ENCODE results near the gene MUC4. TPM values are rescaled to one million over a fixed set of nuclear protein-coding genes. Genes with fewer than 3 reads are reported as not detected.

The MUC4 gene
- polyA plus RNA-seq, 3 donors: not detected

DNA sequence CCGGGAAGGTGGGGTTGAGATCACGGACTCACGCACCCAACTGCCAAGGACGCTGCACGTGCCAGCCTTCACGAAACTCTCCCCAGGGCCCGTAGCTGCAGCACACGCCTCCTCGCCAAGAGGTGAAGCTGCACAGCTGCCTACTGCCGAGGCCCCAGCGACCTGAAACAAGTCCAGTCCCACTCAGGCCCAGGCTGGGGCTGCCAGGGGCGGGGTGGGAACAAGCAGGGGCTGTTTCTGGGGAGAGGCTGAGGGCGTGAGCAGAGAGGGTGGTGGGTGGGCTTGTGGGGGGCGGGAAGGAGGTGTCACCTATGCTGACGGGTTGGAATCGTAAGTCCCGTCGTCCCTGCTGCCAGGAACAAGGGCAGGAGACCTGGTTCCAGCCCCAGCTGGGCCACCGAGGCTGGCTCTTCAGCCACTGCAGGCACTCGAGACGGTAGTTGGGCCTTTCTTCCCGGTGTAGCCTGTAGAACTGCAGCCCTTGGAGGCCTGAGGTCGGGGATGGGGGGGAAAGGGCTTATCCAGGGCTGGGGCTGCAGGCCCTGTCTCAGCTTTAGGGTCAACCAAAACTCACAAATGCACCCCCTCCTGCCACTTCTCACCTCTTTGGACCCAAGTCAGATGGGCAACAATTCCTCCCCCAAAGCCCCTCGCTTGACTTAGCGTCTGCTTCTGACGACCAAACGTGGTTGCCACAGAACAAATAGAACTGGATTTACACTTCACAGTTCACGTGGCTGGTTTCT lies 46.6 kb downstream of the MUC4 start:
- H3K4me3 Mint-ChIP-seq: no peak overlapping the region
- H3K9ac ChIP-seq (ENCODE audit: insufficient read depth, low read length, poor library complexity, severe bottlenecking): no peak overlapping the region
- H3K79me2 ChIP-seq (ENCODE audit: insufficient read depth, low read length): no peaks in the 10 kb centered on the region
- H3K4me2 ChIP-seq (replicated peaks; ENCODE audit: extremely low read depth, low read length, poor library complexity, severe bottlenecking): no peak overlapping the region
- peaks cover 14 to 15% of the 10 kb centered on the region in 2 donors for H3K27me3 ChIP-seq (ENCODE audit: control insufficient read depth in 2 of 2, insufficient read depth in 2 of 2, low read length in 2 of 2)
- no peak overlapping the region for H2AFZ ChIP-seq (ENCODE audit: insufficient read depth, low read depth, low read length, poor library complexity, severe bottlenecking)
- 93% methylated on average over 25 of the region's 28 CpGs for WGBS (ENCODE audit: insufficient coverage)
- no peaks in the 10 kb centered on the region for H3K4me1 ChIP-seq (ENCODE audit: control insufficient read depth in 1 of 2, insufficient read depth in 2 of 2, low read length in 2 of 2)
- peaks cover 18 to 47% (median 32%) of the 10 kb centered on the region in 3 donors for H3K27me3 Mint-ChIP-seq (ENCODE audit: low read depth in 3 of 3)
- H4K20me1 ChIP-seq (ENCODE audit: insufficient read depth, low read length): no peaks in the 10 kb centered on the region
- peak overlapping the region in 1 of 7 donors; percentile 35 for H3K27ac Mint-ChIP-seq
- DNase-seq: no peak
- no peaks in the 10 kb centered on the region for H3K4me1 Mint-ChIP-seq
- TF ChIP-seq, protein P1, sequence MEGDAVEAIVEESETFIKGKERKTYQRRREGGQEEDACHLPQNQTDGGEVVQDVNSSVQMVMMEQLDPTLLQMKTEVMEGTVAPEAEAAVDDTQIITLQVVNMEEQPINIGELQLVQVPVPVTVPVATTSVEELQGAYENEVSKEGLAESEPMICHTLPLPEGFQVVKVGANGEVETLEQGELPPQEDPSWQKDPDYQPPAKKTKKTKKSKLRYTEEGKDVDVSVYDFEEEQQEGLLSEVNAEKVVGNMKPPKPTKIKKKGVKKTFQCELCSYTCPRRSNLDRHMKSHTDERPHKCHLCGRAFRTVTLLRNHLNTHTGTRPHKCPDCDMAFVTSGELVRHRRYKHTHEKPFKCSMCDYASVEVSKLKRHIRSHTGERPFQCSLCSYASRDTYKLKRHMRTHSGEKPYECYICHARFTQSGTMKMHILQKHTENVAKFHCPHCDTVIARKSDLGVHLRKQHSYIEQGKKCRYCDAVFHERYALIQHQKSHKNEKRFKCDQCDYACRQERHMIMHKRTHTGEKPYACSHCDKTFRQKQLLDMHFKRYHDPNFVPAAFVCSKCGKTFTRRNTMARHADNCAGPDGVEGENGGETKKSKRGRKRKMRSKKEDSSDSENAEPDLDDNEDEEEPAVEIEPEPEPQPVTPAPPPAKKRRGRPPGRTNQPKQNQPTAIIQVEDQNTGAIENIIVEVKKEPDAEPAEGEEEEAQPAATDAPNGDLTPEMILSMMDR (IDR thresholded peaks at IDR 0.05): no peak
- no peaks in the 10 kb centered on the region for H3K36me3 ChIP-seq (replicated peaks in 1 of 2; ENCODE audit: control insufficient read depth in 1 of 2, insufficient read depth in 2 of 2, low read length in 2 of 2)
- H3K36me3 Mint-ChIP-seq: no peaks in the 10 kb centered on the region
- no peaks in the 10 kb centered on the region for H3K9me3 ChIP-seq (replicated peaks in 1 of 2; ENCODE audit: control insufficient read depth in 1 of 2, insufficient read depth in 1 of 2, low read length in 2 of 2)
- H3K9me3 Mint-ChIP-seq: peaks cover 0 to 13% (median 3%) of the 10 kb centered on the region in 7 donors
- no peak overlapping the region for H3K27ac ChIP-seq (ENCODE audit: low read depth in 1 of 2, low read length in 2 of 2)
- H3K4me3 ChIP-seq (replicated peaks in 1 of 3; ENCODE audit: low read depth in 2 of 3, low read length in 3 of 3): no peak overlapping the region
- intact Hi-C loops (cut with micrococcal nuclease): no loop called here

DNA sequence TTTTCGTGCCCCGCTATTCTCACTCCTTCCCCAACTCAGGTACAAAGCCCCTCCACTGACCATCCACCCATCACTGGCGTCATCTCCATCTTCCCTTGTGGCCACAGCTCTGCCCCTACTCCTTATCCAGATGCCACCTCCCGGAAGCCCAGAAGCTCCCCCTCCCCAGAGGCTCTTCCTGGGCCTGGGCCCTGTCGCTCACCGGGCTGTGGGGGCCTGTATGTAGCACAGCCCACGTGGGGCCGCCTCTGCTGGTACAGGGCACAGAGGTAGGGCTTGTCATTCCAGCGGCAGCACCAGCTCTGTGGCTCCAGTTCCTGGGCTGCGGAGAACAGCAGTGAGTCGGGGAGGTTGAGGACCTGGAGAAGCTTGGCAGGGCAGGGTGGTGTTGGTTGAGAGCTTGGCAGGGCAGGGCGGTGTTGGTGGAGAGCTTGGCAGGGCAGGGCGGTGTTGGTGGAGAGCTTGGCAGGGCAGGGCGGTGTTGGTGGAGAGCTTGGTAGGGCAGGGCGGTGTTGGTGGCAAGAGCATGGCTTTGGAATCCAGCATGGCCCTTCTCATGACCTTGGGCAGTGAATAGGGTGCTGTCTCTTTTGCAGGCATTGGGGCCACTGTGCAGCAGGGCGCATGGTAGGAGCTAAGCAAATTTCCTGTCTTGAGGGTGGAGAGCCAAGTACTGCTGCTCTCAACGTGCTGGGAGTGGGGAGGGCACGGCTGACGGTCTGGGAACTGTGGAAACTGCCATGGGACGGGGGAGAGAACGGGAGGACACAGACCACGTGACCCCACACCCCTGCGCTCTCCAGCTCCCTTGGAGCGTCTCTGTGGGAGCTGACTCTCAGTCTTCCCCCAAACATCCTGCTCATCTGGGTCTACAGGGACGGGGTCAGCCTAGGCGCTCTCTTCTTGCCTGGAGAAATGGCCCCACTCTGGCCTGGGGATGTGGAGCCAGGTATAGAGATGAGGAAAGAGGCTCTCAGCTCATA lies 47.6 kb downstream of the MUC4 start:
- no peak for DNase-seq
- Histone ChIP-seq H3K4me1 (ENCODE audit: control insufficient read depth in 1 of 2, insufficient read depth in 2 of 2, low read length in 2 of 2) (no peaks in the 10 kb centered on the region), H3K4me2 (replicated peaks; ENCODE audit: extremely low read depth, low read length, poor library complexity, severe bottlenecking) (no peak overlapping the region), H3K4me3 (replicated peaks in 1 of 3; ENCODE audit: low read depth in 2 of 3, low read length in 3 of 3) (no peak overlapping the region), H3K9ac (ENCODE audit: insufficient read depth, low read length, poor library complexity, severe bottlenecking) (no peak overlapping the region), H3K27ac (ENCODE audit: low read depth in 1 of 2, low read length in 2 of 2) (no peak overlapping the region), H4K20me1 (ENCODE audit: insufficient read depth, low read length) (no peaks in the 10 kb centered on the region), H3K79me2 (ENCODE audit: insufficient read depth, low read length) (no peaks in the 10 kb centered on the region), H3K27me3 (ENCODE audit: control insufficient read depth in 2 of 2, insufficient read depth in 2 of 2, low read length in 2 of 2) (peaks cover 14 to 15% of the 10 kb centered on the region in 2 donors), H3K36me3 (replicated peaks in 1 of 2; ENCODE audit: control insufficient read depth in 1 of 2, insufficient read depth in 2 of 2, low read length in 2 of 2) (no peaks in the 10 kb centered on the region), H3K9me3 (replicated peaks in 1 of 2; ENCODE audit: control insufficient read depth in 1 of 2, insufficient read depth in 1 of 2, low read length in 2 of 2) (no peaks in the 10 kb centered on the region), H2AFZ (ENCODE audit: insufficient read depth, low read depth, low read length, poor library complexity, severe bottlenecking) (no peak overlapping the region)
- Mint-ChIP-seq H3K27ac (no peak overlapping the region), H3K4me3 (peak overlapping the region; percentile 7 to 61), H3K9me3 (peaks cover 0 to 13% (median 3%) of the 10 kb centered on the region in 7 donors), H3K27me3 (ENCODE audit: low read depth in 3 of 3) (peaks cover 20 to 54% (median 39%) of the 10 kb centered on the region in 3 donors), H3K4me1 (no peaks in the 10 kb centered on the region), H3K36me3 (no peaks in the 10 kb centered on the region)
- TF ChIP-seq, protein P1 (IDR thresholded peaks at IDR 0.05): no peak
- intact Hi-C loops (cut with micrococcal nuclease): no loop called here
- 87% methylated on average over 17 of the region's 26 CpGs for WGBS (ENCODE audit: insufficient coverage)

All from CD14-positive monocyte (primary cell).